Endodermal cell (in vitro differentiated cells): Measurements from ENCODE around the gene TMEM8B. TPM values are rescaled to one million over a fixed set of nuclear protein-coding genes. Genes with fewer than 3 reads are reported as not detected.
A peak's percentile ranks its signal among the peaks of the same experiment; 100 is the strongest.

Experiments
- DNase-seq: peaks from one replicate; pipeline ENCODE4 v3.0.0-alpha.2; 2017
- H3K27ac ChIP-seq: 2 replicates; pipeline ENCODE4 v1.5.1; 2013; ENCODE audit warnings: mild to moderate bottlenecking, low read depth, low read length, moderate library complexity
- H3K27me3 ChIP-seq: 2 replicates; pipeline ENCODE4 v1.6.1; 2013; ENCODE audit warnings: mild to moderate bottlenecking, low read length, moderate library complexity; ENCODE audit not compliant: insufficient read depth, control insufficient read depth, poor library complexity, severe bottlenecking
- H3K36me3 ChIP-seq: 2 replicates; pipeline ENCODE4 v1.7.0; 2013; ENCODE audit warnings: mild to moderate bottlenecking, low read length, moderate library complexity; ENCODE audit not compliant: control insufficient read depth, insufficient read depth
- H3K4me1 ChIP-seq: one replicate; pipeline ENCODE4 v1.7.0; 2013; ENCODE audit warnings: low read length; ENCODE audit not compliant: control insufficient read depth, insufficient read depth
- H3K4me3 ChIP-seq: 2 replicates; pipeline ENCODE4 v1.5.1; 2013; ENCODE audit warnings: mild to moderate bottlenecking, low read length, moderate library complexity
- H3K9ac ChIP-seq: 2 replicates; pipeline ENCODE4 v1.6.1; 2013; ENCODE audit warnings: mild to moderate bottlenecking, low read length, moderate library complexity; ENCODE audit not compliant: poor library complexity, severe bottlenecking; ENCODE audit errors: extremely low read depth
- H3K9me3 ChIP-seq: 2 replicates; pipeline ENCODE4 v1.6.1; 2013; ENCODE audit warnings: mild to moderate bottlenecking, low read length, moderate library complexity; ENCODE audit not compliant: control insufficient read depth
- H3K27ac Mint-ChIP-seq: 2 replicates; pipeline ENCODE4 v1.8.0; 2020; ENCODE audit warnings: mixed read lengths
- H3K27me3 Mint-ChIP-seq: 2 replicates; pipeline ENCODE4 v1.8.0; 2021; ENCODE audit warnings: mild to moderate bottlenecking, mixed read lengths; ENCODE audit not compliant: insufficient read depth
- H3K36me3 Mint-ChIP-seq: 2 replicates; pipeline ENCODE4 v1.8.0; 2020; ENCODE audit warnings: low read depth, mixed read lengths
- H3K4me1 Mint-ChIP-seq: 2 replicates; pipeline ENCODE4 v1.8.0; 2020; ENCODE audit warnings: mixed read lengths
- H3K4me3 Mint-ChIP-seq: 2 replicates; pipeline ENCODE4 v1.8.0; 2020; ENCODE audit warnings: mild to moderate bottlenecking, moderate library complexity, mixed read lengths
- H3K9me3 Mint-ChIP-seq: 2 replicates; pipeline ENCODE4 v1.8.0; 2020; ENCODE audit warnings: mild to moderate bottlenecking, mixed read lengths
- WGBS, 2 experiments: methylation state at CpG; one replicate each; pipeline versions ENCODE4 v1.1.5 to v1.1.7; 2013; ENCODE audit warnings: missing lambda C conversion rate in 2 of 2, mixed read lengths in 1 of 2; ENCODE audit not compliant: insufficient coverage in 1 of 2, insufficient read length in 1 of 2; 5-methylcytosine and 5-hydroxymethylcytosine counted together
- total RNA-seq, 2 donors: library from RNA; stranded (reverse); fragmentation: NEBNext Ultra II Directional in 1 of 2; extraction: Animal tissue kit (Norgen Biotek cat#: 25700) in 1 of 2; gene quantifications; 2 replicates in 1 of 2; 3 replicates in 1 of 2; pipeline ENCODE4 v1.2.1, GENCODE V29; 2021
- TF ChIP-seq, protein P1 (sequence below): fragments of 200-600 bp; sonication (generic); conservative IDR thresholded peaks from 2 replicates; pipeline ENCODE4 v1.5.0; 2021; ENCODE audit warnings: antibody characterized with exemption, mild to moderate bottlenecking

The TMEM8B gene
- total RNA-seq, 2 donors from 2014 or later: 12.8 to 18.3 TPM

DNA sequence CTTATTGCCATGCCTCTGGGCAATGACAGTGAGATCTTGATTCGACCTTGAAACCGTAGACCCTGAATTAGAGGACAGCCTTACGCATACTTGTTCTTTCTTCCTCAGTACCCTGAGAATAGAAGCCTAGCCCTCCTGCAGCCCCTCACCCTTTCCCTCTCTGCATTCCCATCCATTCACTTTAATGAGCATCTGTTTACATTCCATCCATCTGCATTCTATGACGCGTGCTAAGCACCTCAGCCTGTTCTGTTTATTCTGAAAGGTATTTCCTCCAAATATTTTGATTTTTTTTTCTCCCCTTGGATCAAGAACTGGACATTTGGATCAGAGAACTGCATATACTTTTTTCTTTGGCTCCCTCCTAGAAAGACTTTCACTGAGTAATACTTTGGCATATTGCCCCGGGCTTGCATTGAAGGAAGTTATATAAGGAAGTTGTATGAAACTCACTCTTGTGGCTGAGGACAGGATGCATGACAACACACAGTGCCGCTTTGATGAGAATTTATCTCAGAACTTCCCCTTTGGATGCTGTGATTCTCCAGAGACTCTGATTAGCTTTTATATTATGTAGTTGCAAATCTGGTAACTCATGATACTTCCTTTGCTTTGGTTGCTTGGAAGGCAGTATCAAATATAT is 15.7 kb downstream of the TMEM8B start:
- peaks cover 10% of the 10 kb centered on the region for H3K36me3 Mint-ChIP-seq
- Histone ChIP-seq H3K9me3 (no peaks in the 10 kb centered on the region), H3K4me1 (no peaks in the 10 kb centered on the region), H3K27me3 (peaks cover 35% of the 10 kb centered on the region), H3K36me3 (peaks cover 6% of the 10 kb centered on the region), H3K4me3 (no peak overlapping the region), H3K9ac (no peak overlapping the region), H3K27ac (no peak overlapping the region)
- H3K27me3 Mint-ChIP-seq: peaks cover 28% of the 10 kb centered on the region
- TF ChIP-seq, protein P1, sequence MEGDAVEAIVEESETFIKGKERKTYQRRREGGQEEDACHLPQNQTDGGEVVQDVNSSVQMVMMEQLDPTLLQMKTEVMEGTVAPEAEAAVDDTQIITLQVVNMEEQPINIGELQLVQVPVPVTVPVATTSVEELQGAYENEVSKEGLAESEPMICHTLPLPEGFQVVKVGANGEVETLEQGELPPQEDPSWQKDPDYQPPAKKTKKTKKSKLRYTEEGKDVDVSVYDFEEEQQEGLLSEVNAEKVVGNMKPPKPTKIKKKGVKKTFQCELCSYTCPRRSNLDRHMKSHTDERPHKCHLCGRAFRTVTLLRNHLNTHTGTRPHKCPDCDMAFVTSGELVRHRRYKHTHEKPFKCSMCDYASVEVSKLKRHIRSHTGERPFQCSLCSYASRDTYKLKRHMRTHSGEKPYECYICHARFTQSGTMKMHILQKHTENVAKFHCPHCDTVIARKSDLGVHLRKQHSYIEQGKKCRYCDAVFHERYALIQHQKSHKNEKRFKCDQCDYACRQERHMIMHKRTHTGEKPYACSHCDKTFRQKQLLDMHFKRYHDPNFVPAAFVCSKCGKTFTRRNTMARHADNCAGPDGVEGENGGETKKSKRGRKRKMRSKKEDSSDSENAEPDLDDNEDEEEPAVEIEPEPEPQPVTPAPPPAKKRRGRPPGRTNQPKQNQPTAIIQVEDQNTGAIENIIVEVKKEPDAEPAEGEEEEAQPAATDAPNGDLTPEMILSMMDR: no peak
- DNase-seq: no peak
- H3K27ac Mint-ChIP-seq: no peak overlapping the region
- WGBS, 2 experiments: 74 to 75% methylated on average over 6 to 7 of the region's 7 CpGs
- no peak overlapping the region for H3K4me3 Mint-ChIP-seq
- peaks cover 21% of the 10 kb centered on the region for H3K4me1 Mint-ChIP-seq
- H3K9me3 Mint-ChIP-seq: no peaks in the 10 kb centered on the region

DNA sequence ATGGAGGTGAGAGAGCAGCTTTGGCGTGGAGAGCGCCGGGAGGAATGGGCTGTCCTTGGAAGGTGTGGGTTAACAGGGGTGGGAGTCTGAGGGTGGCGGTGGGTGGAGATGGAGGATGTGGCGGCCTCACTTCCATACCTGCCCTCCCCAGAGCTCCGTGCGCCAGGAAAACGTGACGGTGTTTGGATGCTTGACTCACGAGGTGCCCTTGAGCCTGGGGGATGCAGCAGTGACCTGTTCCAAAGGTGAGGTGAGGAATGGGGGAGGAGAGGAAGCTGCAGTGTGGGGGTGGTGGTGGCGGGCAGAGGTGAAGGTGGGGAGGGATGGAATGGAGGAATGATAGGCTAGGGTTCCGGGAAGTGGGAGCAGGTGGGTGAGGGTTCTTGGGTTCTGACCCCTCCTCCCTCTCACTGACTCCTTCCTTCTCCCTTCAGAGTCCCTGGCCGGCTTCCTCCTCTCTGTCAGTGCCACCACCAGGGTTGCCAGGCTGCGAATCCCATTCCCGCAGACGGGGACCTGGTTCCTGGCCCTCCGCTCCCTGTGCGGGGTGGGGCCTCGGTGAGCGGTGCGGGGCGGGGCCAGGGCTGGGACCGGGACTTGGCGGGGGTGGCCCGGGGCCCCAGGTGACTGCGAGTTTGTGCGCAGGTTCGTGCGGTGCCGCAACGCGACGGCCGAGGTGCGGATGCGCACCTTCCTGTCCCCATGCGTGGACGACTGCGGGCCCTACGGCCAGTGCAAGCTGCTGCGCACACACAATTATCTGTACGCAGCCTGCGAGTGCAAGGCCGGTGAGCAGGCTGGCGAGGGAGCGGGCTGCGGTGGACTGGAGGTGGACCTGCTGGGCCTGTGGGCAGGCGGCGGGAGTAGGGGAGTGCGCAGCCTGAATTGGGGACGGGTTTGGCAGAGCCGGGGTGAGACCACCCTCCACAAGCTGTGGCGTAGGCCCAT is 17.1 kb downstream of the TMEM8B start:
- Mint-ChIP-seq H3K27ac (peak overlapping the region; percentile 27), H3K27me3 (peaks cover 25% of the 10 kb centered on the region), H3K36me3 (peaks cover 10% of the 10 kb centered on the region), H3K4me1 (peaks cover 11% of the 10 kb centered on the region), H3K9me3 (no peaks in the 10 kb centered on the region), H3K4me3 (peak overlapping the region; percentile 65)
- no peaks in the 10 kb centered on the region for H3K4me1 ChIP-seq
- peak; percentile 84 for DNase-seq
- H3K9me3 ChIP-seq: no peaks in the 10 kb centered on the region
- 40 to 68% methylated on average over 37 to 52 of the region's 53 CpGs for WGBS, 2 experiments
- no peak overlapping the region for H3K27ac ChIP-seq
- TF ChIP-seq, protein P1: peak; percentile 18
- H3K4me3 ChIP-seq: no peak overlapping the region
- H3K9ac ChIP-seq: no peak overlapping the region
- H3K27me3 ChIP-seq: peaks cover 35% of the 10 kb centered on the region
- peaks cover 6% of the 10 kb centered on the region for H3K36me3 ChIP-seq

DNA sequence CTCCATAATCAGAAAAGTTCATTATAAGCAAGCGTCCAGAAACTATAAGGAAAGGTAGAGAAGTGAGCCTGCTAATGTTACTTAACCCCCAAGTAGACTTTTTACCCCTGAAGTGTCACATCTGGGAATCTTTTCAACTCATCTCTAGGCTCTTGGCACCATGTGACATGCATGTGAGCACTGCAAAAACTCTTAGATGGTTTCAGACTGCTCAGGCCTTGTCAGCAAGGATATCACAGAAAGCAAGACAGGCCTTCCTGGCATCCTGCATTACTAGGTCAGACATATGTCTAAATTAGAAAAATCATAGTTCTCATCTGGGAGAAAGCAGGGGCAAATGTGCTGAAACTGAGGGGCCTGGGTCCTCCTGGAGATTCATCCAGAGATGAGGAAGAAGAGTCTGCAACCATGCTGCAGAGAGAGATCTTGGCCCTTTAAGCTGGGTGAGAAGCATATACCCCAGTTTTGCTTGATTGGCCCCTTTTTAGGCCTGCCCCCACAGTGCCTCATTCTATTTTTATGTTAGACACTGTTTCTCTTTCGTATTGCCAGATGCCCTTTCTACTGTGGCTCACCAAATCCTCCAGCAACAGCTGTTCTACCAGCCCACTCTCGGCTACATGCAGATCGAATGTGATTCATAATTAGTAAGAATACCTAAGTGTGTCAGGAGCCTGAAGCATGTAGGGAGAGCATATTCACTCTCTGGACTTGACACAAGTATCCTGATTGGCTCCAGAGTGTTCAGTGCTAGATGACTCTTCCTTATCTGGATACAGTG is 19.0 kb downstream of the TMEM8B start:
- Mint-ChIP-seq H3K27ac (no peak overlapping the region), H3K4me3 (no peak overlapping the region), H3K4me1 (peaks cover 8% of the 10 kb centered on the region), H3K27me3 (peaks cover 27% of the 10 kb centered on the region), H3K9me3 (no peaks in the 10 kb centered on the region), H3K36me3 (peaks cover 10% of the 10 kb centered on the region)
- 91 to 100% methylated on average over 3 to 4 of the region's 4 CpGs for WGBS, 2 experiments
- no peak overlapping the region for H3K4me3 ChIP-seq
- H3K27me3 ChIP-seq: peaks cover 35% of the 10 kb centered on the region
- no peaks in the 10 kb centered on the region for H3K4me1 ChIP-seq
- TF ChIP-seq, protein P1: no peak
- H3K9me3 ChIP-seq: no peaks in the 10 kb centered on the region
- H3K27ac ChIP-seq: no peak overlapping the region
- peaks cover 6% of the 10 kb centered on the region for H3K36me3 ChIP-seq
- no peak overlapping the region for H3K9ac ChIP-seq
- DNase-seq: no peak
